AG04449 (cell line): ENCODE data around the gene PDE3A.

Experiments used
- CTCF ChIA-PET: fragments of 350-600 bp; formaldehyde crosslinking; extraction: SDS; loops from one replicate; lab custom pipeline; 2021; ENCODE audit warnings: antibody characterized with exemption; lab: Yijun Ruan, JAX
- POLR2A ChIA-PET: fragments of 400-600, 350-600 bp; formaldehyde crosslinking; extraction: SDS; loops from one replicate; lab custom pipeline; 2020; ENCODE audit warnings: antibody characterized with exemption, inconsistent platforms; lab: Yijun Ruan, JAX
- DNase-seq: peaks from one replicate; pipeline ENCODE4 v3.0.0-alpha.2; 2010; ENCODE audit warnings: low read depth, low spot score
- H3K4me3 ChIP-seq: 2 replicates; pipeline ENCODE4 v1.5.1; 2011; ENCODE audit warnings: low read depth, mild to moderate bottlenecking, control low read depth, low read length
- TF ChIP-seq, protein P1 (sequence below): IDR thresholded peaks from one replicate; pipeline ENCODE4 v1.5.1; 2011; ENCODE audit warnings: mild to moderate bottlenecking, moderate library complexity, low read length, control low read depth, inconsistent platforms; ENCODE audit not compliant: insufficient read depth; ENCODE audit errors: missing control alignments

The PDE3A gene

GRCh38 chr12:20487519-20487918 is 119.2 kb downstream of the PDE3A start:
- ChIA-PET POLR2A (no interaction called here), CTCF (interaction anchor here (1.1 to 1.9 kb wide), 2 partner anchors 23 to 114 kb away, joined by 4 to 5 read pairs; no protein-coding TSS in a partner anchor)
- no peak overlapping the region for H3K4me3 ChIP-seq
- TF ChIP-seq, protein P1, sequence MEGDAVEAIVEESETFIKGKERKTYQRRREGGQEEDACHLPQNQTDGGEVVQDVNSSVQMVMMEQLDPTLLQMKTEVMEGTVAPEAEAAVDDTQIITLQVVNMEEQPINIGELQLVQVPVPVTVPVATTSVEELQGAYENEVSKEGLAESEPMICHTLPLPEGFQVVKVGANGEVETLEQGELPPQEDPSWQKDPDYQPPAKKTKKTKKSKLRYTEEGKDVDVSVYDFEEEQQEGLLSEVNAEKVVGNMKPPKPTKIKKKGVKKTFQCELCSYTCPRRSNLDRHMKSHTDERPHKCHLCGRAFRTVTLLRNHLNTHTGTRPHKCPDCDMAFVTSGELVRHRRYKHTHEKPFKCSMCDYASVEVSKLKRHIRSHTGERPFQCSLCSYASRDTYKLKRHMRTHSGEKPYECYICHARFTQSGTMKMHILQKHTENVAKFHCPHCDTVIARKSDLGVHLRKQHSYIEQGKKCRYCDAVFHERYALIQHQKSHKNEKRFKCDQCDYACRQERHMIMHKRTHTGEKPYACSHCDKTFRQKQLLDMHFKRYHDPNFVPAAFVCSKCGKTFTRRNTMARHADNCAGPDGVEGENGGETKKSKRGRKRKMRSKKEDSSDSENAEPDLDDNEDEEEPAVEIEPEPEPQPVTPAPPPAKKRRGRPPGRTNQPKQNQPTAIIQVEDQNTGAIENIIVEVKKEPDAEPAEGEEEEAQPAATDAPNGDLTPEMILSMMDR, result no peak
- no peak for DNase-seq

DNA sequence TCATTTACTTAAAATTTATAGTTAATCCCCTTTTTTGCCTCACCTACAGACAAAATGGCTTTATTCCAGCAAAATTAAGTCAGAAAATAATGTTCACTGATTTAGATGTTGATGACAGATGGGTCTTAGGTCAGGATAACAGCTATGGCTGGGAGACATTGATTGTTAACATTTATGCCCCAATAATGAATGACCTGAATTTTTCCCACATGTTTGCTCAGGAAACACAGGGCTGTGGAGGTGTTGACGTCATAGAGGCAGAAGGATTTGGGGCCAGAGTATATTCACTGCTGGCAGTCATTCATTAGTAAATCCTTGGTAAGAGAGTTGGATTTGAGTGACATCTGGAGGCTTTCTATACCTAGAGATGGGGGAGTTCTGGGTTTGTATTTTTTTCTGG is 121.3 kb downstream of the PDE3A start:
- TF ChIP-seq, protein P1, result no peak
- ChIA-PET CTCF (no interaction called here), POLR2A (no interaction called here)
- no peak for DNase-seq
- no peak overlapping the region for H3K4me3 ChIP-seq

GRCh38 chr12:20490213-20490612 is 121.9 kb downstream of the PDE3A start:
- POLR2A ChIA-PET, result no interaction called here

GRCh38 chr12:20491290-20491689 is 123.0 kb downstream of the PDE3A start:
- ChIA-PET CTCF (interaction anchor here (0.7 to 0.9 kb wide), 2 partner anchors 28 to 95 kb away, joined by 3 to 4 read pairs; no protein-coding TSS in a partner anchor), POLR2A (interaction anchor here (0.7 kb wide), 1 partner anchor 14 kb away, joined by 5 read pairs; no protein-coding TSS in a partner anchor)
- no peak for DNase-seq
- no peak overlapping the region for H3K4me3 ChIP-seq
- TF ChIP-seq, protein P1, result no peak

More at GRCh38 chr12:20490213-20490612, 121.9 kb downstream of the PDE3A start:
- TF ChIP-seq, protein P1, result no peak
- H3K4me3 ChIP-seq, result no peak overlapping the region
- CTCF ChIA-PET, result interaction anchor here (0.8 kb wide), 1 partner anchor 8 kb away, joined by 3 read pairs; no protein-coding TSS in a partner anchor
- DNase-seq, result no peak

DNA sequence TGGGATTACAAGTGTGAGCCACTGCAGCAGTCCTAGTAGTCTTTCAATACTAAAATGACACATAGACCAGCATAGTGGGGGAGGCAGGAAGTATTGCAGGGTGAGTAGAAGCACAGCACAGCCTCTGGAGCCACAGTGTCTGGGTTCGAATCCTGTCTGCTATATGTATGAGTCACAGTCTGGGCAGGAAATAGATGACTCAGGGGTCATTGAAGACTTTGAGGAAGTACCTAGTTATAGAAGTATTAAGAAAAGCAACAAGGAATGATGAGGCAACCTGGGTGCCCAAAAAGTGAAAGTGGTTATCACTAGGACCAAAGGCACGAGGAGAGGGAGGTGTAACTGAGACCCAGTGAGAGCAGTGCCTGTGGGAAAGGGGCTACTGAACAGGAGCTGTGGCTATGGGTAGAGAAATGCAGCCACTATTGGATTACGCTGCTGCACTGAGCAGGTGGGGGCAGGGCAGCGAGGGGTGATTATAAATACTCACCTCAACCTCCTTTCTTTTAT is 124.0 kb downstream of the PDE3A start:
- no peak overlapping the region for H3K4me3 ChIP-seq
- TF ChIP-seq, protein P1, result no peak
- DNase-seq, result no peak
- POLR2A ChIA-PET, result no interaction called here
- CTCF ChIA-PET, result interaction anchor here (0.7 to 1.0 kb wide), 3 partner anchors 29 to 110 kb away, joined by 3 to 4 read pairs (median 3); no protein-coding TSS in a partner anchor

DNA sequence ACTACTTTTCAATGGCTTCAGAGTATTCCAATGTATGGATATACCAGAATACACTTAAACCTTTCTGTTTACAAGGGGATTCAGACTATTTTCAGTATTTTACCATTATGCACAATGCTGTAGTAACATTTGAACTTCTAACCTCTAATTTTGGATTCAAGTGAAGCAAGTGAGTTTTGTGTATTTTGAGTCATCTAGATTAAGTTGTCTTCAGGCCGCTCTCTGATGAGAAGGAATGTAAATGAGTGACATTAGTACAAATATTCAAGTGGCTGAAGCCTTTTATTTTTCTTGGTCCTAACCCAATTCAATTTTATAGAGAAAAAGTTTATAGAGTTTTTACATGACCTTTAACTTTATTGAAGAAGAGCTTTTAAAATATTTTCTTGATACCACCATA is 125.6 kb downstream of the PDE3A start:
- TF ChIP-seq, protein P1, result no peak
- no peak for DNase-seq
- no peak overlapping the region for H3K4me3 ChIP-seq
- POLR2A ChIA-PET, result no interaction called here
- CTCF ChIA-PET, result interaction anchor here (0.6 kb wide), 1 partner anchor 11 kb away, joined by 3 read pairs; no protein-coding TSS in a partner anchor
